IPS-NIHi11 (cell line): Measurements from ENCODE around the gene SH2D7.
"Not testable (repeated sequence)": the region's sequence is repeated elsewhere in the genome, so short reads cannot be mapped to it uniquely, and the experiment has no call there.

ENCODE experiments used
- DNase-seq: peaks from one replicate; pipeline ENCODE4 v3.0.0; 2012; ENCODE audit warnings: mixed read lengths, low spot score

Gene SH2D7

GRCh38 chr15:78146425-78147154 is 54.2 kb downstream of the SH2D7 start:
- no peak for DNase-seq

GRCh38 chr15:78147566-78147965 is 55.2 kb downstream of the SH2D7 start:
- no peak for DNase-seq

DNA sequence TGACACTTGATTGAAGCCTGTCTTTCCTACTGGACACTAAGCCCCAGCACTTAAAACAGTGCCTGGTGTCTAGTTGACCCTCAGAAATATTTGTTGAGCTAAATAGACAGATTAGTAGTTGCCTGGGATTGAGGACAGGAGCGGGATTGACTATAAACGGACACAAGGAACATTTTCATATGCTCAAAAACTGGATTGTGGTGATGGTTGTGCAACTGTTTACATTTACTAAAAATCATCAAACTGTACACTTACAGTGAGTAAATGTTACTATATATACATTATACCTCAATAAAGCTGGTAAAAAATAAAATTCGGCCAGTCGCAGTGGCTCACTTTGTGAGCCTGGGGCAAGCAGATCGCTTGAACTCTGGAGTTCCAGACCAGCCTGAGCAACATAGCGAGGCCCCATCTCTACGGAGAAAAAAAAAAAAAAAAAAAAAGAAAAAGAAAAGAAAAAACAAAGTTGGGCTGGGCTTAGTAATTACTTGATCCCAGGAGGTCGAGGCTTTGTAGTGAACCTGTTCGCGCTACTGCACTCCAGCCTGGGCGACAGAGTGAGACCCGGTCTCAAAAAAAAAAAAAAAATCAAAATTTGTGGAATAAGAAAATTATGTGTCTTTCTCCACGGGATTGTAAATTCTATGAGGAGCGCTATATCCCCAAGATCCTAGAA is 56.2 kb downstream of the SH2D7 start:
- DNase-seq = no peak

- peak; percentile 99 for DNase-seq
Observed at GRCh38 chr15:78149068-78149804, 56.9 kb downstream of the SH2D7 start, which contains the start of gene IDH3A. Gene IDH3A (plus strand): TSS chr15:78149362. CDS start chr15:78149404, 42 bp downstream.

DNA sequence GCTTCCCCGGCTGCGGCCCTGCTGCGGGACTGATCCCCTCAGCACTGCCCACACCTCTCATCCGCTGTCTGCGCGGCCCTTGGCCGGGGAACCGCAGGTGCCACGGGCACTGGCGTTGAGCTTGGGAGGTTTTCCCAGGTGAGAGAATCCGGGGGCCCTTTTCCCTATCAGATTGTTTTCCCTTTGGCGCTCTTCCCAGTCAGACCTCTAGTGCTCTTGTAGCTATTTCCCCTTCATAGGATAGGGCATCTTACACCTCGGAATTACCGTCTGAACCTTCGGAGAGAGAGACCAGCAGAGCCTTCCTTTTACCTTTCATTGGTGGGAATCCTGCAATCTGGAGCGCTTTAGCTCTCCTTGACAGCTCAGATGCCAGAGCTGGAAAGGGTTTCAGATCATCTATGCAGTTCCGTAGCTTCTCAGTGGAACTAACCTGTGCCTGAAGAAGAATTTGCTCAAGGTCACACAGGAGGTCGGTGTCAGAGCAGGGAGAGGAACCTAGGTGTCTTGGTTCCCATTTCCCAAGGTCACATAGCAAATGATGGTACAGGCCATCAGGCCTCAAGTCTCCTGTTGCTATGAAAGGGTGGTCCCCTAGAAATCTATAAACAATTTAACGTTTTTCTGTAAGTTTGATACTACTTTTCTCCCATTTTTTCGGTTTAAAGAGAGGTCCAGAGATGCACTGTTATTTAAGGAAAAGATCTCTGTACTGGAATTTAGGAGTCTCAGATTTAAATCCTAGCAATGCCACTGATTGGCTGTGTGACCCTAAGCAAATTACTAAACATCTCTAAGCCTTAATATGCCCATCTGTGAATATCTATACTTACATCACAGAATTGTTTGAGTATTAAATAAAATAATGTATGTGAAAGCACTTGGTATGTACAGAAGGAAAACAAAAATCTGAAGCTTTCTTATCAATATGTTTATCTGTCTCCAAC is 57.7 kb downstream of the SH2D7 start:
- DNase-seq = no peak

GRCh38 chr15:78151075-78151474 is 58.7 kb downstream of the SH2D7 start:
- not testable (repeated sequence) for DNase-seq
